Pancreas (tissue), 10 donors: ENCODE data around the gene VAMP2. TPM values are rescaled to one million over a fixed set of nuclear protein-coding genes. Genes with fewer than 3 reads are reported as not detected.
A peak's percentile ranks its signal among the peaks of the same experiment; 100 is the strongest.

Experiments used
- ATAC-seq, 4 donors: fragments of 200-7000 bp; cut with Tn5 transposase; one replicate each; pipeline versions ENCODE4 v1.8.0 to v1.9.1; 2020; ENCODE audit warnings: mild to moderate bottlenecking in 4 of 4, moderate library complexity in 4 of 4
- DNase-seq, 6 donors: peaks; one replicate each; pipeline ENCODE4 v3.0.0-alpha.2; 2020
- FAIRE-seq: peaks from 2 replicates; lab custom pipeline; 2012; peaks lifted over from hg19 to GRCh38; lab: Jason Lieb, UNC
- H3K27ac ChIP-seq, 4 donors: fragments of 200-600 bp; sonication (generic); 1 replicate in 3 of 4; 2 replicates in 1 of 4; pipeline versions ENCODE4 v1.5.0 to v1.8.0; 2020
- H3K27me3 ChIP-seq, 4 donors: fragments of 200-600 bp; one replicate each; pipeline ENCODE4 v1.8.0; 2021
- H3K36me3 ChIP-seq, 3 donors: fragments of 200-600 bp; sonication (generic) in 1 of 3; one replicate each; pipeline versions ENCODE4 v1.5.0 to v1.8.0; 2020 to 2021
- H3K4me1 ChIP-seq, 3 donors: fragments of 200-600 bp; one replicate each; pipeline ENCODE4 v1.8.0; 2021
- H3K4me3 ChIP-seq, 4 donors: fragments of 200-600 bp; sonication (generic) in 2 of 4; one replicate each; pipeline versions ENCODE4 v1.5.0 to v1.8.0; 2020 to 2021
- H3K9me3 ChIP-seq, 4 donors: fragments of 200-600 bp; one replicate each; pipeline ENCODE4 v1.8.0; 2021
- WGBS, 2 donors: extraction: QIAGEN DNeasy Blood & Tissue Kit; methylation state at CpG; one replicate each; pipeline ENCODE4 v1.1.7; 2013; 5-methylcytosine and 5-hydroxymethylcytosine counted together
- intact Hi-C, 3 donors: fragments of 100-400 bp; cut with DNase I; formaldehyde crosslinking; loops; one replicate each; pipeline versions ENCODE4 v1.11.1 to v1.14.2; 2022
- microRNA-seq, 2 donors: library from miRNA; unstranded; fragments of <30 nt; microRNA quantifications; one replicate each; pipeline versions ENCODE4 to v1.1.0, GENCODE V29; 2019 to 2020
- polyA plus RNA-seq, 2 donors: library from polyadenylated mRNA; stranded (reverse); fragments of 200-250 nt; gene quantifications; one replicate each; pipeline ENCODE4 v1.2.3, GENCODE V29; 2013
- total RNA-seq, 6 donors: library from RNA; stranded (reverse); fragmentation: NEBNext Ultra II Directional in 4 of 6; extraction: Animal tissue kit (Norgen Biotek cat#: 25700) in 4 of 6; gene quantifications; one replicate each; pipeline versions ENCODE4 v1.2.1 to v1.2.4, GENCODE V29; 2021 to 2023
- TF ChIP-seq, protein P1 (sequence below), 4 donors: fragments of 200-600 bp; sonication (generic) in 3 of 4; IDR thresholded peaks; one replicate each; pipeline versions ENCODE4 v1.5.0 to v1.8.0; 2021; ENCODE audit warnings: antibody characterized with exemption in 4 of 4
- donor health status: healthy with polysubstance abuse.
- donor health status: DM: no; HTN: no; CAD: no; lungs with moderate emphysema.
- donor health status: DM: no; HTN: no; CAD: no.
- donor health status: control.
- donor health status: control.
- donor health status: Bipolar disorder and iron deficiency.
- donor health status: DM: yes; HTN: yes; CAD: no.
- donor health status: DM: no; HTN: no; CAD: no.
- donor health status: DM: no; HTN: no; CAD: no.
- donor health status: DM: yes; HTN: yes; CAD: no.

Gene VAMP2
- total and polyA plus RNA-seq, 8 donors, result 19.5 to 82.0 (median 30.0) TPM

DNA sequence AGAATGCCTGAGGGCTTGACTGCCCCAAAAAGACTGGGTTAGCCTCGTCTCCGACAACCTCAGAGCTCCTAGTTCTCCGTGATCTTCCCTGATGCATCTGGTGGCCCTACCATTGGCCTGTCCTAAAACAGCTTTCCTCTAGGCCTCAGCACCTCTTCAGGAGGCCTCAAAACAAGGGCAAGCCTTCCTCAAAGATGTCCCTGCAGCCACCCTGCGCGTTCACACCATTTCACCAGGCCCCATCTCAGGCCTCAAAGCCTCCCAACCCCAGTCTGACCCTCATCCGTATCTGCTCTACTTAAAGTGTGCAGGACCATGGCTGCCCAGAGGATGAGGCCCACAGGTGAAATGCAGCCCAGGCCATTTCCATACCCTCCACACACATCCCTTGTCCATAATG is 51.8 kb downstream of the VAMP2 start:
- TF ChIP-seq, protein P1, sequence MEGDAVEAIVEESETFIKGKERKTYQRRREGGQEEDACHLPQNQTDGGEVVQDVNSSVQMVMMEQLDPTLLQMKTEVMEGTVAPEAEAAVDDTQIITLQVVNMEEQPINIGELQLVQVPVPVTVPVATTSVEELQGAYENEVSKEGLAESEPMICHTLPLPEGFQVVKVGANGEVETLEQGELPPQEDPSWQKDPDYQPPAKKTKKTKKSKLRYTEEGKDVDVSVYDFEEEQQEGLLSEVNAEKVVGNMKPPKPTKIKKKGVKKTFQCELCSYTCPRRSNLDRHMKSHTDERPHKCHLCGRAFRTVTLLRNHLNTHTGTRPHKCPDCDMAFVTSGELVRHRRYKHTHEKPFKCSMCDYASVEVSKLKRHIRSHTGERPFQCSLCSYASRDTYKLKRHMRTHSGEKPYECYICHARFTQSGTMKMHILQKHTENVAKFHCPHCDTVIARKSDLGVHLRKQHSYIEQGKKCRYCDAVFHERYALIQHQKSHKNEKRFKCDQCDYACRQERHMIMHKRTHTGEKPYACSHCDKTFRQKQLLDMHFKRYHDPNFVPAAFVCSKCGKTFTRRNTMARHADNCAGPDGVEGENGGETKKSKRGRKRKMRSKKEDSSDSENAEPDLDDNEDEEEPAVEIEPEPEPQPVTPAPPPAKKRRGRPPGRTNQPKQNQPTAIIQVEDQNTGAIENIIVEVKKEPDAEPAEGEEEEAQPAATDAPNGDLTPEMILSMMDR (IDR thresholded peaks at IDR 0.05), result no peak
- ATAC-seq (no peak), FAIRE-seq (no peak), DNase-seq (peak in 1 of 6 donors; percentile 20)
- 86 to 90% methylated on average over 6 of the region's 6 CpGs for WGBS, 2 donors
- intact Hi-C loops, result loop anchor here in 1 of 3 donors (10.0 kb wide), 1 partner anchor 46 kb away; no protein-coding TSS in a partner anchor
- no peak overlapping the region for H3K4me3 ChIP-seq
- H3K4me1 ChIP-seq, result peaks cover 0 to 4% (median 0%) of the 10 kb centered on the region in 3 donors
- no peaks in the 10 kb centered on the region for H3K9me3 ChIP-seq
- no peaks in the 10 kb centered on the region for H3K36me3 ChIP-seq
- no peak overlapping the region for H3K27ac ChIP-seq
- H3K27me3 ChIP-seq, result peaks cover 0 to 3% (median 0%) of the 10 kb centered on the region in 4 donors

DNA sequence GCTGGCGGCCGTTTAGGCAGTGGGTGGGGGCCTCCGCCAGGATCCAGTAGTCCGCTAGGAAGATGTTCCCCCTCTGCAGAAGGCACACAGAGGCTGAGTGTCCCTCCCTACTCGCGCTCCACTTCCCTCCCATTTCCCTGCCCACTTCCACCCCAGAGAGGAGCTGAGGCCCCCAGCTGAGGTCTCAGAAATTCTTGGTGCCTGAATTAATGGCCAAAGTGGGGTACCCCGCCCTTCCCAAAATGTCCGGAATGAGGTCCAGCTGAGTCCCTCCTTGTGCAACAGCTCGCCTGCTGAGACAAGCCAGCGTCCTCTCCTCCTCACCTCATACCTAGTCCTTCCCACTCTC is 52.3 kb downstream of the VAMP2 start:
- 10% methylated on average over 10 of the region's 10 CpGs for WGBS, 2 donors
- H3K36me3 ChIP-seq, result no peaks in the 10 kb centered on the region
- peaks cover 0 to 3% (median 0%) of the 10 kb centered on the region in 4 donors for H3K27me3 ChIP-seq
- TF ChIP-seq, protein P1 (IDR thresholded peaks at IDR 0.05), result no peak
- H3K27ac ChIP-seq, result no peak overlapping the region
- FAIRE-seq (no peak), DNase-seq (no peak), ATAC-seq (no peak)
- intact Hi-C loops, result loop anchor here in 1 of 3 donors (10.0 kb wide), 1 partner anchor 46 kb away; no protein-coding TSS in a partner anchor
- H3K4me1 ChIP-seq, result peaks cover 0 to 4% (median 0%) of the 10 kb centered on the region in 3 donors
- H3K4me3 ChIP-seq, result peak overlapping the region in 2 of 4 donors; percentile 43 to 49
- H3K9me3 ChIP-seq, result no peaks in the 10 kb centered on the region

DNA sequence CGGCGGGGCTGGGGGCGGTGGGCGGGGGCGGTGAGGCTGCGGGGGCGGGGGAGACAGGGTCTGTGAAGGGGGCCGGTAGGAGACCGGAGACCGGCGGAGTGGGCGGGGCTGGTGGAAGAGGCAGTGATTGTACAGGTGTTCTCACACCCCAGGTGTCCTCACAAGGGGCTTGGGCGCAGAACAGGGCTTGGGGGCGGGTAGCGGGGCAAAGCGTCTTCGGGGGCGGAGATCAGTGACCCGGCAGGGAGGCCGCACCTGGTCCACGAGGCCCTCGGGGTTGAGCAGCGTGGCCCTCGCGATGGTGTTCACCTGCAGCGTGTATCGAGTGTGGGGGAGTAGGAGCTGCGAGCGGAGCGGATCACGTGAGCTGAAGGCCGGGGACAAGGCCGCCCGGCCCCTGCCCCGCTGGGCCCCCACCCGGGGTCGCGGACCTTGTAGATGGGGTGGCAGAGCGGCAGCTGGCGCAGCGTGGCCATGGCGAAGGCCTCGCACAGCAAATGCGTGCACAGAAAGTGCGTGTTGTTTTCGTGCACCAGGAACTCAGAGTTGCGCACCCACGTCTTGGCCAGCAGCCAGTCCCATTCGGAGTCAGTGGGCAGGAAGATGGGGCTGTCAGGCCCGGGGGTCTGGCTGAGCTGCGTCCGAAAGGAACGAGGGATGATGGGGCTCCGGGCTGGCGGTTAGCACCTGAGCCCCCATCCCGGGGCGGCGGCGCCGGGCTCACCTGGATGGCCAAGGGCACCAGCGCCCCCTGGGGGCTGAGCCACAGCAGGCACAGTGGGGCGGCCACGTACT is 52.9 kb downstream of the VAMP2 start:
- peak overlapping the region in 3 of 4 donors; percentile 31 to 49 (median 43) for H3K4me3 ChIP-seq
- TF ChIP-seq, protein P1 (IDR thresholded peaks at IDR 0.05), result peak; percentile 88 to 92 (median 90)
- H3K36me3 ChIP-seq, result no peaks in the 10 kb centered on the region
- H3K27me3 ChIP-seq, result no peaks in the 10 kb centered on the region
- FAIRE-seq (no peak), DNase-seq (peak; percentile 63 to 94 (median 82)), ATAC-seq (peak; percentile 93 to 99 (median 94))
- H3K27ac ChIP-seq, result no peak overlapping the region
- H3K9me3 ChIP-seq, result no peaks in the 10 kb centered on the region
- peaks cover 0 to 4% (median 0%) of the 10 kb centered on the region in 3 donors for H3K4me1 ChIP-seq
- WGBS, 2 donors, result 9 to 12% methylated on average over 59 to 63 of the region's 63 CpGs
- intact Hi-C loops, result loop anchor here in 1 of 3 donors (10.0 kb wide), 1 partner anchor 45 kb away; no protein-coding TSS in a partner anchor

Small RNA genes lying within 50 kb of the gene (microRNA-seq; reads per million reads assigned to microRNA genes)
- gene MIR4521, result 1.5 to 18.2 reads per million in 2 donors
- gene MIR6883, result 0 to 0.39 reads per million in 2 donors

Other genes with a start within 250 kb of the VAMP2 start
- gene RNF227, start 246.7 kb downstream of the VAMP2 start, total RNA-seq, result 1 to 10 TPM; 1.2 to 2.8 (median 2.0) TPM
- gene RNF227, start 246.7 kb downstream of the VAMP2 start, polyA plus RNA-seq, result 1 to 10 TPM; 1.6 to 3.0 TPM
- 1 to 10 TPM in 3 of 6 donors, under 1 TPM in 3; 0.51 to 1.6 (median 0.98) TPM for gene KCNAB3, start 233.1 kb downstream of the VAMP2 start, total RNA-seq
- gene KCNAB3, start 233.1 kb downstream of the VAMP2 start, polyA plus RNA-seq, result 1 to 10 TPM; 4.7 to 8.1 TPM
- gene TRAPPC1, start 231.0 kb downstream of the VAMP2 start, total RNA-seq, result 10 to 100 TPM; 27.3 to 67.1 (median 39.2) TPM
- gene TRAPPC1, start 231.0 kb downstream of the VAMP2 start, polyA plus RNA-seq, result 10 to 100 TPM; 56.0 to 66.0 TPM
- gene CNTROB, start 230.7 kb downstream of the VAMP2 start, total RNA-seq, result 10 to 100 TPM in 2 of 6 donors, 1 to 10 TPM in 4; 5.8 to 17.9 (median 8.5) TPM
- 10 to 100 TPM; 30.8 to 46.1 TPM for gene CNTROB, start 230.7 kb downstream of the VAMP2 start, polyA plus RNA-seq
- gene GUCY2D, start 160.3 kb downstream of the VAMP2 start, total RNA-seq, result under 1 TPM in 4 of 6 donors, not detected in 2; 0.22 to 0.47 (median 0.28) TPM
- under 1 TPM; 0.02 to 0.04 TPM for gene GUCY2D, start 160.3 kb downstream of the VAMP2 start, polyA plus RNA-seq
- 1 to 10 TPM in 1 of 6 donors, under 1 TPM in 4, not detected in 1; 0.09 to 4.7 (median 0.37) TPM for gene ALOX15B, start 123.9 kb downstream of the VAMP2 start, total RNA-seq
- gene ALOX15B, start 123.9 kb downstream of the VAMP2 start, polyA plus RNA-seq, result under 1 TPM; 0.05 to 0.19 TPM
- under 1 TPM in 1 of 6 donors, not detected in 5; 0.31 TPM for gene ALOX12B, start 75.2 kb downstream of the VAMP2 start, total RNA-seq
- under 1 TPM in 1 of 2 donors, not detected in 1; 0.16 TPM for gene ALOX12B, start 75.2 kb downstream of the VAMP2 start, polyA plus RNA-seq
- gene ALOXE3, start 44.4 kb downstream of the VAMP2 start, total RNA-seq, result not detected
- under 1 TPM in 1 of 2 donors, not detected in 1; 0.35 TPM for gene ALOXE3, start 44.4 kb downstream of the VAMP2 start, polyA plus RNA-seq
- gene HES7, start 38.8 kb downstream of the VAMP2 start, total RNA-seq, result not detected
- gene HES7, start 38.8 kb downstream of the VAMP2 start, polyA plus RNA-seq, result under 1 TPM; 0.08 to 0.16 TPM
- 100 to 1,000 TPM in 2 of 6 donors, 10 to 100 TPM in 4; 17.5 to 105 (median 67.6) TPM for gene PER1, start 10.5 kb downstream of the VAMP2 start, total RNA-seq
- 100 to 1,000 TPM; 107 to 158 TPM for gene PER1, start 10.5 kb downstream of the VAMP2 start, polyA plus RNA-seq
- gene TMEM107, start 13.4 kb upstream of the VAMP2 start, total RNA-seq, result 10 to 100 TPM in 1 of 6 donors, 1 to 10 TPM in 5; 5.2 to 10.2 (median 6.3) TPM
- 10 to 100 TPM in 1 of 2 donors, 1 to 10 TPM in 1; 5.7 to 11.1 TPM for gene TMEM107, start 13.4 kb upstream of the VAMP2 start, polyA plus RNA-seq
- gene BORCS6, start 27.2 kb upstream of the VAMP2 start, total RNA-seq, result 10 to 100 TPM in 1 of 6 donors, 1 to 10 TPM in 5; 4.9 to 10.4 (median 6.9) TPM
- 1 to 10 TPM; 4.5 to 6.1 TPM for gene BORCS6, start 27.2 kb upstream of the VAMP2 start, polyA plus RNA-seq
- 1 to 10 TPM in 1 of 6 donors, under 1 TPM in 2, not detected in 3; 0.47 to 2.0 (median 0.95) TPM for gene AURKB, start 47.6 kb upstream of the VAMP2 start, total RNA-seq
- under 1 TPM; 0.40 to 0.72 TPM for gene AURKB, start 47.6 kb upstream of the VAMP2 start, polyA plus RNA-seq
- 10 to 100 TPM; 15.4 to 40.8 (median 17.3) TPM for gene CTC1, start 85.1 kb upstream of the VAMP2 start, total RNA-seq
- gene CTC1, start 85.1 kb upstream of the VAMP2 start, polyA plus RNA-seq, result 10 to 100 TPM; 22.6 to 42.6 TPM
- gene PFAS, start 86.3 kb upstream of the VAMP2 start, total RNA-seq, result 10 to 100 TPM; 11.5 to 21.4 (median 18.7) TPM
- gene PFAS, start 86.3 kb upstream of the VAMP2 start, polyA plus RNA-seq, result 10 to 100 TPM; 11.7 to 21.1 TPM
- 10 to 100 TPM in 1 of 6 donors, 1 to 10 TPM in 5; 2.8 to 14.5 (median 6.6) TPM for gene RANGRF, start 125.7 kb upstream of the VAMP2 start, total RNA-seq
- gene RANGRF, start 125.7 kb upstream of the VAMP2 start, polyA plus RNA-seq, result 10 to 100 TPM; 14.0 to 27.4 TPM
- gene SLC25A35, start 132.5 kb upstream of the VAMP2 start, total RNA-seq, result 10 to 100 TPM in 1 of 6 donors, 1 to 10 TPM in 5; 1.1 to 12.2 (median 2.7) TPM
- gene SLC25A35, start 132.5 kb upstream of the VAMP2 start, polyA plus RNA-seq, result 1 to 10 TPM; 7.3 to 9.5 TPM
- gene ARHGEF15, start 147.3 kb upstream of the VAMP2 start, total RNA-seq, result 1 to 10 TPM; 1.7 to 3.2 (median 2.0) TPM
- gene ARHGEF15, start 147.3 kb upstream of the VAMP2 start, polyA plus RNA-seq, result 10 to 100 TPM; 12.4 to 23.9 TPM
- not detected for gene ODF4, start 176.9 kb upstream of the VAMP2 start, total RNA-seq
- gene ODF4, start 176.9 kb upstream of the VAMP2 start, polyA plus RNA-seq, result not detected
- 1,000 to 10,000 TPM in 3 of 6 donors, 100 to 1,000 TPM in 3; 608 to 1,143 (median 994) TPM for gene RPL26, start 220.2 kb upstream of the VAMP2 start, total RNA-seq
- 1,000 to 10,000 TPM; 1,120 to 1,890 TPM for gene RPL26, start 220.2 kb upstream of the VAMP2 start, polyA plus RNA-seq
- not detected for gene RNF222, start 234.9 kb upstream of the VAMP2 start, total RNA-seq
- gene RNF222, start 234.9 kb upstream of the VAMP2 start, polyA plus RNA-seq, result not detected